ENCODE measurements around the gene SOAT1. TPM values are rescaled to one million over a fixed set of nuclear protein-coding genes. Genes with fewer than 3 reads are reported as not detected.
"Not testable (repeated sequence)": the region's sequence is repeated elsewhere in the genome, so short reads cannot be mapped to it uniquely, and the experiment has no call there.

SOAT1 gene
- polyA plus RNA-seq, 2 donors = 0.84 to 1.5 TPM

GRCh38 chr1:179269071-179269470 lies 24.5 kb upstream of the SOAT1 start:
- Histone ChIP-seq H3K27me3 (ENCODE audit: control insufficient read depth in 1 of 2, insufficient read depth in 2 of 2, low read length in 2 of 2) (no peaks in the 10 kb centered on the region), H3K27ac (ENCODE audit: low read depth in 2 of 2, low read length in 1 of 2) (no peak overlapping the region), H3K4me1 (ENCODE audit: control insufficient read depth in 2 of 2, insufficient read depth in 2 of 2, low read length in 1 of 2) (no peaks in the 10 kb centered on the region), H3K36me3 (ENCODE audit: control insufficient read depth in 2 of 2, insufficient read depth in 2 of 2, low read length in 1 of 2) (no peaks in the 10 kb centered on the region), H3K9me3 (ENCODE audit: control insufficient read depth in 2 of 2, insufficient read depth in 1 of 2, low read depth in 1 of 2, low read length in 1 of 2) (no peaks in the 10 kb centered on the region), H3K4me3 (ENCODE audit: low read depth in 1 of 2, low read length in 2 of 2) (no peak overlapping the region)

GRCh38 chr1:179274424-179274823 lies 19.2 kb upstream of the SOAT1 start:
- not testable (repeated sequence) for H3K4me1 ChIP-seq (ENCODE audit: control insufficient read depth in 2 of 2, insufficient read depth in 2 of 2, low read length in 1 of 2); H3K27ac ChIP-seq (ENCODE audit: low read depth in 2 of 2, low read length in 1 of 2)
- 88% methylated on average over 5 of the region's 5 CpGs for WGBS, 2 donors

GRCh38 chr1:179278920-179279319 lies 14.7 kb upstream of the SOAT1 start:
- Histone ChIP-seq H3K27me3 (ENCODE audit: control insufficient read depth in 1 of 2, insufficient read depth in 2 of 2, low read length in 2 of 2) (no peaks in the 10 kb centered on the region), H3K4me1 (ENCODE audit: control insufficient read depth in 2 of 2, insufficient read depth in 2 of 2, low read length in 1 of 2) (no peaks in the 10 kb centered on the region), H3K27ac (ENCODE audit: low read depth in 2 of 2, low read length in 1 of 2) (no peak overlapping the region), H3K9me3 (ENCODE audit: control insufficient read depth in 2 of 2, insufficient read depth in 1 of 2, low read depth in 1 of 2, low read length in 1 of 2) (peaks cover 0 to 3% of the 10 kb centered on the region in 2 donors), H3K36me3 (ENCODE audit: control insufficient read depth in 2 of 2, insufficient read depth in 2 of 2, low read length in 1 of 2) (no peaks in the 10 kb centered on the region), H3K4me3 (ENCODE audit: low read depth in 1 of 2, low read length in 2 of 2) (no peak overlapping the region)
- 96 to 98% methylated on average over 5 of the region's 5 CpGs for WGBS, 2 donors

More at GRCh38 chr1:179274424-179274823, 19.2 kb upstream of the SOAT1 start:
- not testable (repeated sequence) for H3K36me3 ChIP-seq (ENCODE audit: control insufficient read depth in 2 of 2, insufficient read depth in 2 of 2, low read length in 1 of 2); H3K9me3 ChIP-seq (ENCODE audit: control insufficient read depth in 2 of 2, insufficient read depth in 1 of 2, low read depth in 1 of 2, low read length in 1 of 2); H3K27me3 ChIP-seq (ENCODE audit: control insufficient read depth in 1 of 2, insufficient read depth in 2 of 2, low read length in 2 of 2); H3K4me3 ChIP-seq (ENCODE audit: low read depth in 1 of 2, low read length in 2 of 2)

GRCh38 chr1:179283992-179284391 lies 9.6 kb upstream of the SOAT1 start:
- no peaks in the 10 kb centered on the region for H3K4me1 ChIP-seq (ENCODE audit: control insufficient read depth in 2 of 2, insufficient read depth in 2 of 2, low read length in 1 of 2)
- no peaks in the 10 kb centered on the region for H3K27me3 ChIP-seq (ENCODE audit: control insufficient read depth in 1 of 2, insufficient read depth in 2 of 2, low read length in 2 of 2)
- H3K4me3 ChIP-seq (ENCODE audit: low read depth in 1 of 2, low read length in 2 of 2) = no peak overlapping the region
- no peak overlapping the region for H3K27ac ChIP-seq (ENCODE audit: low read depth in 2 of 2, low read length in 1 of 2)
- WGBS, 2 donors = 73 to 78% methylated on average over 2 of the region's 2 CpGs
- no peaks in the 10 kb centered on the region for H3K36me3 ChIP-seq (ENCODE audit: control insufficient read depth in 2 of 2, insufficient read depth in 2 of 2, low read length in 1 of 2)
- peaks cover 0 to 3% of the 10 kb centered on the region in 2 donors for H3K9me3 ChIP-seq (ENCODE audit: control insufficient read depth in 2 of 2, insufficient read depth in 1 of 2, low read depth in 1 of 2, low read length in 1 of 2)

GRCh38 chr1:179287946-179288345 lies 5.7 kb upstream of the SOAT1 start:
- no peaks in the 10 kb centered on the region for H3K36me3 ChIP-seq (ENCODE audit: control insufficient read depth in 2 of 2, insufficient read depth in 2 of 2, low read length in 1 of 2)
- 56 to 84% methylated on average over 6 of the region's 6 CpGs for WGBS, 2 donors
- H3K4me1 ChIP-seq (ENCODE audit: control insufficient read depth in 2 of 2, insufficient read depth in 2 of 2, low read length in 1 of 2) = no peaks in the 10 kb centered on the region
- H3K27ac ChIP-seq (ENCODE audit: low read depth in 2 of 2, low read length in 1 of 2) = no peak overlapping the region
- H3K9me3 ChIP-seq (ENCODE audit: control insufficient read depth in 2 of 2, insufficient read depth in 1 of 2, low read depth in 1 of 2, low read length in 1 of 2) = no peaks in the 10 kb centered on the region
- H3K27me3 ChIP-seq (ENCODE audit: control insufficient read depth in 1 of 2, insufficient read depth in 2 of 2, low read length in 2 of 2) = no peaks in the 10 kb centered on the region
- H3K4me3 ChIP-seq (ENCODE audit: low read depth in 1 of 2, low read length in 2 of 2) = no peak overlapping the region

GRCh38 chr1:179288977-179289376 lies 4.6 kb upstream of the SOAT1 start:
- Histone ChIP-seq H3K27ac (ENCODE audit: low read depth in 2 of 2, low read length in 1 of 2) (no peak overlapping the region), H3K36me3 (ENCODE audit: control insufficient read depth in 2 of 2, insufficient read depth in 2 of 2, low read length in 1 of 2) (no peaks in the 10 kb centered on the region), H3K9me3 (ENCODE audit: control insufficient read depth in 2 of 2, insufficient read depth in 1 of 2, low read depth in 1 of 2, low read length in 1 of 2) (no peaks in the 10 kb centered on the region), H3K4me1 (ENCODE audit: control insufficient read depth in 2 of 2, insufficient read depth in 2 of 2, low read length in 1 of 2) (no peaks in the 10 kb centered on the region), H3K27me3 (ENCODE audit: control insufficient read depth in 1 of 2, insufficient read depth in 2 of 2, low read length in 2 of 2) (no peaks in the 10 kb centered on the region), H3K4me3 (ENCODE audit: low read depth in 1 of 2, low read length in 2 of 2) (no peak overlapping the region)
- WGBS, 2 donors = 58 to 80% methylated on average over 2 of the region's 2 CpGs

- WGBS, 2 donors = 91 to 94% methylated on average over 2 of the region's 2 CpGs
- Histone ChIP-seq H3K4me3 (ENCODE audit: low read depth in 1 of 2, low read length in 2 of 2) (no peak overlapping the region), H3K27ac (ENCODE audit: low read depth in 2 of 2, low read length in 1 of 2) (no peak overlapping the region)
Observed at GRCh38 chr1:179295164-179295755, 1.7 kb downstream of the SOAT1 start.

GRCh38 chr1:179296356-179297104 lies 2.9 kb downstream of the SOAT1 start:
- no peak overlapping the region for H3K4me3 ChIP-seq (ENCODE audit: low read depth in 1 of 2, low read length in 2 of 2)
- no peaks in the 10 kb centered on the region for H3K27me3 ChIP-seq (ENCODE audit: control insufficient read depth in 1 of 2, insufficient read depth in 2 of 2, low read length in 2 of 2)
- 89 to 91% methylated on average over 4 of the region's 4 CpGs for WGBS, 2 donors
- H3K9me3 ChIP-seq (ENCODE audit: control insufficient read depth in 2 of 2, insufficient read depth in 1 of 2, low read depth in 1 of 2, low read length in 1 of 2) = no peaks in the 10 kb centered on the region
- no peaks in the 10 kb centered on the region for H3K36me3 ChIP-seq (ENCODE audit: control insufficient read depth in 2 of 2, insufficient read depth in 2 of 2, low read length in 1 of 2)
- H3K4me1 ChIP-seq (ENCODE audit: control insufficient read depth in 2 of 2, insufficient read depth in 2 of 2, low read length in 1 of 2) = no peaks in the 10 kb centered on the region
- H3K27ac ChIP-seq (ENCODE audit: low read depth in 2 of 2, low read length in 1 of 2) = no peak overlapping the region

More at GRCh38 chr1:179295164-179295755, 1.7 kb downstream of the SOAT1 start:
- Histone ChIP-seq H3K4me1 (ENCODE audit: control insufficient read depth in 2 of 2, insufficient read depth in 2 of 2, low read length in 1 of 2) (no peaks in the 10 kb centered on the region), H3K9me3 (ENCODE audit: control insufficient read depth in 2 of 2, insufficient read depth in 1 of 2, low read depth in 1 of 2, low read length in 1 of 2) (no peaks in the 10 kb centered on the region), H3K36me3 (ENCODE audit: control insufficient read depth in 2 of 2, insufficient read depth in 2 of 2, low read length in 1 of 2) (no peaks in the 10 kb centered on the region), H3K27me3 (ENCODE audit: control insufficient read depth in 1 of 2, insufficient read depth in 2 of 2, low read length in 2 of 2) (no peaks in the 10 kb centered on the region)

- WGBS, 2 donors = 83 to 90% methylated on average over 3 of the region's 3 CpGs
- no peaks in the 10 kb centered on the region for H3K36me3 ChIP-seq (ENCODE audit: control insufficient read depth in 2 of 2, insufficient read depth in 2 of 2, low read length in 1 of 2)
- no peaks in the 10 kb centered on the region for H3K27me3 ChIP-seq (ENCODE audit: control insufficient read depth in 1 of 2, insufficient read depth in 2 of 2, low read length in 2 of 2)
- H3K4me1 ChIP-seq (ENCODE audit: control insufficient read depth in 2 of 2, insufficient read depth in 2 of 2, low read length in 1 of 2) = no peaks in the 10 kb centered on the region
- no peak overlapping the region for H3K27ac ChIP-seq (ENCODE audit: low read depth in 2 of 2, low read length in 1 of 2)
- no peak overlapping the region for H3K4me3 ChIP-seq (ENCODE audit: low read depth in 1 of 2, low read length in 2 of 2)
- H3K9me3 ChIP-seq (ENCODE audit: control insufficient read depth in 2 of 2, insufficient read depth in 1 of 2, low read depth in 1 of 2, low read length in 1 of 2) = no peaks in the 10 kb centered on the region
Observed at GRCh38 chr1:179297105-179297378, 3.4 kb downstream of the SOAT1 start.

- no peaks in the 10 kb centered on the region for H3K27me3 ChIP-seq (ENCODE audit: control insufficient read depth in 1 of 2, insufficient read depth in 2 of 2, low read length in 2 of 2)
- WGBS, 2 donors = 82% methylated on average over 3 of the region's 3 CpGs
- H3K9me3 ChIP-seq (ENCODE audit: control insufficient read depth in 2 of 2, insufficient read depth in 1 of 2, low read depth in 1 of 2, low read length in 1 of 2) = no peaks in the 10 kb centered on the region
- no peak overlapping the region for H3K4me3 ChIP-seq (ENCODE audit: low read depth in 1 of 2, low read length in 2 of 2)
- H3K4me1 ChIP-seq (ENCODE audit: control insufficient read depth in 2 of 2, insufficient read depth in 2 of 2, low read length in 1 of 2) = no peaks in the 10 kb centered on the region
- no peak overlapping the region for H3K27ac ChIP-seq (ENCODE audit: low read depth in 2 of 2, low read length in 1 of 2)
- H3K36me3 ChIP-seq (ENCODE audit: control insufficient read depth in 2 of 2, insufficient read depth in 2 of 2, low read length in 1 of 2) = no peaks in the 10 kb centered on the region
Observed at GRCh38 chr1:179298952-179299351, 5.4 kb downstream of the SOAT1 start.
